ENCODE measurements around the gene TUBB8. TPM values are rescaled to one million over a fixed set of nuclear protein-coding genes. Genes with fewer than 3 reads are reported as not detected.

The TUBB8 gene
- total and polyA plus RNA-seq, 2 of the 4 experiments (the other 2 are of a cell fraction): 0.07 TPM; not detected in 1

GRCh38 chr10:91313-91712 is 42.2 kb upstream of the TUBB8 start:
- Histone ChIP-seq H3K4me2 (ENCODE audit: low read depth, low read length) (no peak overlapping the region), H3K27me3 (ENCODE audit: control insufficient read depth, insufficient read depth, low read length) (no peaks in the 10 kb centered on the region), H3K4ac (ENCODE audit: low read depth, low read length) (no peak overlapping the region), H4K5ac (ENCODE audit: low read depth, low read length) (no peak overlapping the region), H3K9me3 (ENCODE audit: control insufficient read depth, insufficient read depth, low read length) (0 out of 2 replicates have a peak, but pooled peaks cover 2% of the 10 kb centered on the region), H2BK120ac (ENCODE audit: low read depth, low read length) (no peak overlapping the region), H3K9me1 (ENCODE audit: insufficient read depth, low read length) (no peaks in the 10 kb centered on the region), H3K4me3 (ENCODE audit: insufficient read depth, low read depth, low read length) (no peak overlapping the region), H3K18ac (ENCODE audit: low read depth, low read length) (no peak overlapping the region), H3K23ac (ENCODE audit: low read depth, low read length) (no peak overlapping the region), H3K4me1 (ENCODE audit: control insufficient read depth, insufficient read depth, low read length) (no peaks in the 10 kb centered on the region), H3K79me1 (ENCODE audit: low read depth in 1 of 2, low read length in 2 of 2) (no peaks in the 10 kb centered on the region), H3K36me3 (ENCODE audit: control insufficient read depth, insufficient read depth, low read length) (no peaks in the 10 kb centered on the region), H2BK20ac (ENCODE audit: low read depth, low read length) (no peak overlapping the region), H4K91ac (ENCODE audit: insufficient read depth, low read depth, low read length) (no peak overlapping the region), H2AK5ac (ENCODE audit: low read depth, low read length) (no peak overlapping the region), H3K14ac (replicated peaks; ENCODE audit: low read depth, low read length) (no peak overlapping the region), H3K56ac (ENCODE audit: extremely low read depth, insufficient read depth, low read length) (no peak overlapping the region), H2AFZ (replicated peaks; ENCODE audit: low read length, poor library complexity) (no peak overlapping the region), H4K8ac (ENCODE audit: low read depth in 2 of 2, low read length in 2 of 2) (no peak overlapping the region), H4K20me1 (ENCODE audit: insufficient read depth, low read length) (no peaks in the 10 kb centered on the region), H2AK9ac (replicated peaks; ENCODE audit: low read depth, low read length, poor library complexity) (no peak overlapping the region), H2BK5ac (ENCODE audit: low read depth, low read length, poor library complexity, severe bottlenecking) (no peak overlapping the region), H3K9ac (ENCODE audit: low read depth, low read length) (no peak overlapping the region), H2BK15ac (ENCODE audit: low read depth, low read length) (no peak overlapping the region), H3K27ac (ENCODE audit: insufficient read depth, low read length) (no peak overlapping the region)
- ChIA-PET CTCF (no interaction called here), POLR2A (ENCODE audit: unreplicated experiment) (no interaction called here)
- intact Hi-C loops (cut with micrococcal nuclease) (no loop called here), dilution Hi-C loops (cut with HindIII; ENCODE audit: low sequenced_read_pairs, unreplicated experiment) (no loop called here), in situ Hi-C loops (cut with MboI; ENCODE audit: low sequenced_read_pairs) (no loop called here)
- TF ChIP-seq RAD21 (IDR thresholded peaks at IDR 0.05; ENCODE audit: low read length) (no peak), MXI1 (IDR thresholded peaks at IDR 0.05; ENCODE audit: borderline replicate concordance, low read depth, low read length) (no peak), RFX5 (IDR thresholded peaks at IDR 0.05; ENCODE audit: low read depth, low read length) (no peak), CTCF (conservative IDR thresholded peaks at IDR 0.05; ENCODE audit: low read depth, low read length) (no peak), RCOR1 (IDR thresholded peaks at IDR 0.05; ENCODE audit: insufficient replicate concordance, low read length) (no peak), ELK1 (IDR thresholded peaks at IDR 0.05; ENCODE audit: borderline replicate concordance, low read depth, low read length) (no peak), NFE2L2 (IDR thresholded peaks at IDR 0.05; ENCODE audit: low read depth, low read length) (no peak), CHD1 (IDR thresholded peaks at IDR 0.05; ENCODE audit: low read depth, low read length) (no peak), BHLHE40 (IDR thresholded peaks at IDR 0.05; ENCODE audit: low read depth, low read length) (no peak), POLR2A (IDR thresholded peaks at IDR 0.05; ENCODE audit: low read depth, low read length) (no peak), USF2 (IDR thresholded peaks at IDR 0.05; ENCODE audit: low read depth, low read length) (no peak), MAFK (IDR thresholded peaks at IDR 0.05; ENCODE audit: low read depth, low read length) (no peak), FOS (IDR thresholded peaks at IDR 0.05; ENCODE audit: low read depth, low read length) (no peak), MAZ (IDR thresholded peaks at IDR 0.05; ENCODE audit: borderline replicate concordance, low read depth, low read length) (no peak), CEBPB (IDR thresholded peaks at IDR 0.05; ENCODE audit: low read depth, low read length) (no peak), SMC3 (IDR thresholded peaks at IDR 0.05; ENCODE audit: low read depth, low read length) (no peak)
- DNase-seq (no peak), ATAC-seq (ENCODE audit: low read depth) (no peak)
- WGBS, 2 experiments (ENCODE audit: extremely low coverage in 2 of 2, insufficient read length in 1 of 2): 80% methylated on average over 2 of the region's 8 CpGs; no CpG with 5 or more reads in 1 of the 2 experiments
- BruUV-seq (replicated peaks): no TSS peak
